Gastrocnemius medialis (tissue), 4 donors: ENCODE measurements around the gene EPHA8.

Source experiments
- POLR2A ChIP-seq, 2 donors: fragments of 450-650 bp; IDR thresholded peaks; one replicate each; pipeline ENCODE4 v1.6.1; 2017; ENCODE audit warnings: antibody characterized with exemption in 2 of 2, mild to moderate bottlenecking in 2 of 2, moderate library complexity in 2 of 2
- TF ChIP-seq, protein P1 (sequence below), 5 experiments: fragments of 450-650 bp in 3 of 5; fragments of 200-600 bp in 2 of 5; sonication (generic) in 2 of 5; IDR thresholded peaks in 4 of 5; conservative IDR thresholded peaks in 1 of 5; 1 replicate in 4 of 5; 2 replicates in 1 of 5; pipeline ENCODE4 v1.5.1; 2016 to 2019; ENCODE audit warnings: antibody characterized with exemption in 5 of 5, mild to moderate bottlenecking in 3 of 5, moderate library complexity in 3 of 5

- TF ChIP-seq, protein P1, sequence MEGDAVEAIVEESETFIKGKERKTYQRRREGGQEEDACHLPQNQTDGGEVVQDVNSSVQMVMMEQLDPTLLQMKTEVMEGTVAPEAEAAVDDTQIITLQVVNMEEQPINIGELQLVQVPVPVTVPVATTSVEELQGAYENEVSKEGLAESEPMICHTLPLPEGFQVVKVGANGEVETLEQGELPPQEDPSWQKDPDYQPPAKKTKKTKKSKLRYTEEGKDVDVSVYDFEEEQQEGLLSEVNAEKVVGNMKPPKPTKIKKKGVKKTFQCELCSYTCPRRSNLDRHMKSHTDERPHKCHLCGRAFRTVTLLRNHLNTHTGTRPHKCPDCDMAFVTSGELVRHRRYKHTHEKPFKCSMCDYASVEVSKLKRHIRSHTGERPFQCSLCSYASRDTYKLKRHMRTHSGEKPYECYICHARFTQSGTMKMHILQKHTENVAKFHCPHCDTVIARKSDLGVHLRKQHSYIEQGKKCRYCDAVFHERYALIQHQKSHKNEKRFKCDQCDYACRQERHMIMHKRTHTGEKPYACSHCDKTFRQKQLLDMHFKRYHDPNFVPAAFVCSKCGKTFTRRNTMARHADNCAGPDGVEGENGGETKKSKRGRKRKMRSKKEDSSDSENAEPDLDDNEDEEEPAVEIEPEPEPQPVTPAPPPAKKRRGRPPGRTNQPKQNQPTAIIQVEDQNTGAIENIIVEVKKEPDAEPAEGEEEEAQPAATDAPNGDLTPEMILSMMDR (IDR thresholded peaks at IDR 0.05 in 4 of 5, conservative IDR thresholded peaks at IDR 0.05 in 1 of 5) = no peak
- TF ChIP-seq POLR2A (IDR thresholded peaks at IDR 0.05) = no peak
Measured at GRCh38 chr1:22600817-22601605, 37.7 kb downstream of the EPHA8 start.
